A549 (cell line): Measurements from ENCODE around the gene MRPL57. TPM values are rescaled to one million over a fixed set of nuclear protein-coding genes. Genes with fewer than 3 reads are reported as not detected.

Experiments used
- ATAC-seq, 2 experiments: fragments of 200-7000 bp in 1 of 2; fragments of >200 bp in 1 of 2; cut with Nextera tagmentation in 1 of 2; cut with Tn5 transposase in 1 of 2; 3 replicates each; pipeline versions ENCODE4 v1.8.0 to v1.9.1; 2018 to 2020; ENCODE audit warnings: mild to moderate bottlenecking in 1 of 2, moderate library complexity in 1 of 2
- CTCF ChIA-PET: fragments of 300-600 bp; sonication (Branson Sonifier 250); formaldehyde crosslinking; extraction: SDS; loops from one replicate; lab custom pipeline; 2021; ENCODE audit warnings: antibody characterized with exemption, inconsistent platforms; lab: Yijun Ruan, JAX
- POLR2A ChIA-PET: fragments of 350-600 bp; formaldehyde crosslinking; extraction: SDS; loops from one replicate; lab custom pipeline; 2021; ENCODE audit warnings: antibody characterized with exemption, inconsistent platforms; lab: Yijun Ruan, JAX
- DNase-seq, 2 experiments: peaks; one replicate each; pipeline versions ENCODE4 v3.0.0 to v3.0.0-alpha.2; 2011 to 2016; ENCODE audit warnings: low read depth in 1 of 2, low spot score in 1 of 2
- FAIRE-seq: peaks from 2 replicates; lab custom pipeline; 2011; peaks lifted over from hg19 to GRCh38; lab: Jason Lieb, UNC
- H3K27ac ChIP-seq, 2 experiments: fragments of >200 bp; sonication (Bioruptor Twin); formaldehyde crosslinking; 3 replicates each; pipeline ENCODE4 v1.5.1; 2016 to 2017
- H3K4me1 ChIP-seq: fragments of >200 bp; sonication (Bioruptor Twin); formaldehyde crosslinking; 3 replicates; pipeline ENCODE4 v1.6.1; 2016
- H3K4me2 ChIP-seq: fragments of >200 bp; sonication (Bioruptor Twin); formaldehyde crosslinking; 3 replicates; pipeline ENCODE4 v1.6.1; 2016
- H3K4me3 ChIP-seq: fragments of >200 bp; sonication (Bioruptor Twin); formaldehyde crosslinking; 3 replicates; pipeline ENCODE4 v1.5.1; 2016
- H3K9me3 ChIP-seq: fragments of >200 bp; sonication (Bioruptor Twin); formaldehyde crosslinking; 3 replicates; pipeline ENCODE4 v1.6.1; 2016
- CBX2 ChIP-seq: fragments of 200-600 bp; sonication (generic); IDR thresholded peaks from 2 replicates; pipeline ENCODE4 v1.6.1; 2016; ENCODE audit warnings: low read depth, mild to moderate bottlenecking, borderline replicate concordance
- CHD2 ChIP-seq: fragments of 150-350 bp; IDR thresholded peaks from 2 replicates; pipeline ENCODE4 v1.6.1; 2014; ENCODE audit warnings: low read length; ENCODE audit not compliant: partially characterized antibody
- E2F6 ChIP-seq: IDR thresholded peaks from 2 replicates; pipeline ENCODE4 v1.6.1; 2012; ENCODE audit warnings: low read depth, borderline replicate concordance
- EHF ChIP-seq: fragments of 250-450 bp; sonication (Bioruptor Pico); IDR thresholded peaks from 2 replicates; pipeline ENCODE4 v1.5.0; 2020; ENCODE audit warnings: mild to moderate bottlenecking
- FOSB ChIP-seq: fragments of 250-450 bp; sonication (Bioruptor Pico); IDR thresholded peaks from 2 replicates; pipeline ENCODE4 v1.5.0; 2020; ENCODE audit warnings: mild to moderate bottlenecking, moderate library complexity
- HEYL ChIP-seq: fragments of 250-450 bp; sonication (Bioruptor Pico); IDR thresholded peaks from 2 replicates; pipeline ENCODE4 v1.8.0; 2021; ENCODE audit warnings: mild to moderate bottlenecking, moderate library complexity
- HOXB13 ChIP-seq: fragments of 250-450 bp; sonication (Bioruptor Pico); IDR thresholded peaks from 2 replicates; pipeline ENCODE4 v1.5.0; 2020; ENCODE audit warnings: low read depth, mild to moderate bottlenecking, moderate library complexity
- MAFK ChIP-seq: fragments of 450-650 bp; IDR thresholded peaks from 2 replicates; pipeline ENCODE4 v1.6.1; 2014; ENCODE audit not compliant: partially characterized antibody
- MAZ ChIP-seq: fragments of 150-350 bp; IDR thresholded peaks from 2 replicates; pipeline ENCODE4 v1.6.1; 2014; ENCODE audit warnings: antibody characterized with exemption, low read depth, low read length, borderline replicate concordance
- POLR2AphosphoS2 ChIP-seq: conservative IDR thresholded peaks from 2 replicates; pipeline ENCODE4 v1.6.1; 2012; ENCODE audit warnings: low read length, improper control_type of control experiment, inconsistent platforms
- RAD21 ChIP-seq, 2 experiments: fragments of >200 bp in 1 of 2; sonication (Bioruptor Twin) in 1 of 2; formaldehyde crosslinking in 1 of 2; IDR thresholded peaks in 1 of 2; conservative IDR thresholded peaks in 1 of 2; 2 replicates in 1 of 2; 3 replicates in 1 of 2; pipeline ENCODE4 v1.6.1; 2012 to 2018; ENCODE audit warnings: inconsistent platforms in 1 of 2
- RCOR1 ChIP-seq: fragments of 150-350 bp; IDR thresholded peaks from 2 replicates; pipeline ENCODE4 v1.6.1; 2014; ENCODE audit warnings: antibody characterized with exemption, low read length, low read depth
- REST ChIP-seq: fragments of 200-600 bp; sonication (generic); IDR thresholded peaks from 2 replicates; pipeline ENCODE4 v1.6.1; 2016; ENCODE audit warnings: antibody characterized with exemption, mild to moderate bottlenecking, moderate library complexity
- SREBF2 ChIP-seq: fragments of 450-650 bp; IDR thresholded peaks from 2 replicates; pipeline ENCODE4 v1.6.1; 2014; ENCODE audit warnings: mild to moderate bottlenecking, moderate library complexity
- ZNF302 ChIP-seq: fragments of 250-450 bp; sonication (Bioruptor Pico); IDR thresholded peaks from 2 replicates; pipeline ENCODE4 v1.9.0; 2021; ENCODE audit warnings: inconsistent platforms, mild to moderate bottlenecking, moderate library complexity
- WGBS: methylation state at CpG from one replicate; pipeline ENCODE4 v1.1.6; 2017; ENCODE audit errors: missing lambda C conversion rate; 5-methylcytosine and 5-hydroxymethylcytosine counted together
- polyA plus RNA-seq, 4 experiments: library from polyadenylated mRNA; depleted of rRNA in 3 of 4; stranded (reverse); fragments of >200 nt; fragmentation: RNase III in 1 of 4; extraction: RNeasy Plus Mini Kit Qiagen cat#74134 plus additional on column Dnase treatment in 1 of 4; gene quantifications; 2 replicates in 3 of 4; 3 replicates in 1 of 4; pipeline ENCODE4 v1.2.3, GENCODE V29; 2011 to 2017
- TF ChIP-seq, protein P1 (sequence below): fragments of 150-350 bp; IDR thresholded peaks from 2 replicates; pipeline ENCODE4 v1.6.1; 2014; ENCODE audit warnings: low read depth, mild to moderate bottlenecking, low read length

Gene MRPL57
- polyA plus RNA-seq, 2 of the 4 experiments (the other 2 are of a cell fraction): 21.3 to 23.0 TPM

- peak overlapping the region; percentile 65 for H3K4me2 ChIP-seq
- CTCF ChIA-PET: interaction anchor here (0.7 kb wide), 1 partner anchor 81 kb away, joined by 5 read pairs; no protein-coding TSS in a partner anchor
- 77% methylated on average over 12 of the region's 12 CpGs for WGBS
These were observed 37.1 kb upstream of the MRPL57 start for GRCh38 chr13:21139374-21139773.

GRCh38 chr13:21142766-21143165 is 33.7 kb upstream of the MRPL57 start:
- Histone ChIP-seq H3K27ac (no peak overlapping the region), H3K9me3 (no peaks in the 10 kb centered on the region), H3K4me2 (peak overlapping the region; percentile 97; the same call in 1 of the 3 replicates), H3K4me3 (no peak overlapping the region), H3K4me1 (peaks cover 15% of the 10 kb centered on the region; the same call in 2 of the 3 replicates)
- POLR2A ChIA-PET: no interaction called here
- FAIRE-seq (no peak), DNase-seq (no peak), ATAC-seq (no peak)
- CTCF ChIA-PET: no interaction called here
- TF ChIP-seq RAD21 (conservative IDR thresholded peaks at IDR 0.05 in 1 of 2, IDR thresholded peaks at IDR 0.05 in 1 of 2) (no peak), HOXB13 (CRISPR knock-in tag) (no peak), ZNF302 (CRISPR knock-in tag) (no peak), MAFK (peak; percentile 73)
- 90% methylated on average over 3 of the region's 3 CpGs for WGBS

More at GRCh38 chr13:21139374-21139773, 37.1 kb upstream of the MRPL57 start:
- H3K27ac ChIP-seq: peak overlapping the region; percentile 86 to 93
- TF ChIP-seq SREBF2 (no peak), RCOR1 (no peak), REST (no peak), FOSB (CRISPR knock-in tag) (no peak), CBX2 (no peak), E2F6 (no peak), POLR2AphosphoS2 (no peak), CHD2 (no peak), EHF (no peak), HEYL (CRISPR knock-in tag) (no peak)
- TF ChIP-seq, protein P1, sequence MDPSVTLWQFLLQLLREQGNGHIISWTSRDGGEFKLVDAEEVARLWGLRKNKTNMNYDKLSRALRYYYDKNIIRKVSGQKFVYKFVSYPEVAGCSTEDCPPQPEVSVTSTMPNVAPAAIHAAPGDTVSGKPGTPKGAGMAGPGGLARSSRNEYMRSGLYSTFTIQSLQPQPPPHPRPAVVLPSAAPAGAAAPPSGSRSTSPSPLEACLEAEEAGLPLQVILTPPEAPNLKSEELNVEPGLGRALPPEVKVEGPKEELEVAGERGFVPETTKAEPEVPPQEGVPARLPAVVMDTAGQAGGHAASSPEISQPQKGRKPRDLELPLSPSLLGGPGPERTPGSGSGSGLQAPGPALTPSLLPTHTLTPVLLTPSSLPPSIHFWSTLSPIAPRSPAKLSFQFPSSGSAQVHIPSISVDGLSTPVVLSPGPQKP: no peak
- TF ChIP-seq, all 56 proteins: peak for 0
- H3K4me1 ChIP-seq: peaks cover 16% of the 10 kb centered on the region; the same call in 2 of the 3 replicates
- FAIRE-seq: no peak
- no peaks in the 10 kb centered on the region for H3K9me3 ChIP-seq
- POLR2A ChIA-PET: interaction anchor here (1.2 kb wide), 1 partner anchor 37 kb away, joined by 3 read pairs; the partner anchor contains the start of genes MRPL57 and SKA3
- peak overlapping the region; percentile 65 for H3K4me3 ChIP-seq
- no peak for ATAC-seq
- DNase-seq: no peak

GRCh38 chr13:21147827-21148226 is 28.6 kb upstream of the MRPL57 start:
- WGBS: 94% methylated on average over 4 of the region's 4 CpGs
- POLR2A ChIA-PET: no interaction called here
- Histone ChIP-seq H3K4me2 (no peak overlapping the region), H3K4me1 (peaks cover 1% of the 10 kb centered on the region; the same call in 1 of the 3 replicates), H3K9me3 (no peaks in the 10 kb centered on the region), H3K27ac (no peak overlapping the region), H3K4me3 (no peak overlapping the region)
- no peak for DNase-seq
- TF ChIP-seq POLR2AphosphoS2 (0 out of 2 replicates have a peak, but pooled peaks have one; percentile 57), MAZ (no peak)
- FAIRE-seq: no peak
- peak in 1 of 2 experiments; percentile 31; a peak in 1 of 6 replicates for ATAC-seq
- CTCF ChIA-PET: interaction anchor here (0.6 kb wide), 1 partner anchor 38 kb away, joined by 3 read pairs; no protein-coding TSS in a partner anchor
